GM18861 (cell line): ENCODE results near the gene DPYSL3.

Source experiments
- ATAC-seq: cut with Tn5 transposase; IDR thresholded peaks from one replicate; pipeline ENCODE4 v1.9.1; 2021; ENCODE audit not compliant: unreplicated experiment

DPYSL3 gene

DNA sequence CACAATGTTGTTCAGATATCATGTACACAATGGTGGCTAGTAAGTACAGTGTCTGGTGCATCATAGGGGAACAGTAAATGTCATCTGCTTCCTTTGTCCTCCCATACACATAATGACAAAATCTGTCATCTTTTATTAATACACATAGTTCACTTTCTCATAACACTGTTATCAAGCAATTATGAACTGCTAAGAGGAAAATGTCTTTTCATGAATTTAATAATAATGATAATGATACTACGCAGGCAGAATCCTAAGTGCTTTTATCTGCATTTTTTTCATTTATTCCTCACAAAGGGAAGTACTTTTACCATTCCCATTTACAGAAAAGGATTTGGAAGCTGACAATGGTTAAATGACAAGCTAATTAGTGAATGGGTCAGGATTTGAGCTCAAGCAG is 35.7 kb downstream of the DPYSL3 start:
- no peak for ATAC-seq

DNA sequence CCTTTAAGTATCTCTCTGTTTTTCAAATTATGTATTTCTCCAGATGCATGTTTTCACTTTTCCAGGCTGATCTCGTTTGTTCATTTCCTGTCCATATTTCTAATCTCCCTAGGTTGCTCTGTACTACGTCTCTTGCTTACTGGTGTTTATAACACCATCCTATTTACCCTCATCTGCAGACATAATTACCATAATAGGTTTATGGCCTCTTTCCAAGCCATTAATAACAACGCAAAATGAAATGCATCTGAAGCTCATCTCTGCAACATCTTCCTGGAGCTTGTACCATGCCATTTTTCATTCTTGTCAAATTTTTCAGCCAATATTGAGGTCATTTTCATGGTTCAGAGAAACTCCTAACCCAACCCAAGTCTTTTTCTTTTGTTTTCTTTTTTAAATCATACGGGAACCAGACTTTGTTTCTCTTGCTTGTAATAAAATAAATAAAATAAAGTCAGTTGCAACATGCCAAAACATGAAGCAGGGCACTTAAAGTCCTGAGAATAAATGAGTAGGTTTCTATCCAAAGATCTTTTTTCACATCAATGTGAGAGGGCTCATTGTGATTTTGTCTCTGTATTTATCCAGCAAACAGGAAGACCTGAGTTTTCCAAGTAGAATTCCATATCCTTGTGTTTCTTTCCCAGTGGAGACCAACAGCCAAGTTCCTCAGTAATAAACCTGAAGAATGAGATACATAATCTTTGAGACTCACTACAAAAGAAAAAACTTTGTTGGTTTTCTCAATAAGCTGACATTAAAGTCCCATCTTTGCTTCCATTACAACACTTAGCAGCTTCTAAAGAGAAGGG is 37.0 kb downstream of the DPYSL3 start:
- no peak for ATAC-seq

GRCh38 chr5:147467973-147468508 is 41.8 kb downstream of the DPYSL3 start:
- no peak for ATAC-seq

DNA sequence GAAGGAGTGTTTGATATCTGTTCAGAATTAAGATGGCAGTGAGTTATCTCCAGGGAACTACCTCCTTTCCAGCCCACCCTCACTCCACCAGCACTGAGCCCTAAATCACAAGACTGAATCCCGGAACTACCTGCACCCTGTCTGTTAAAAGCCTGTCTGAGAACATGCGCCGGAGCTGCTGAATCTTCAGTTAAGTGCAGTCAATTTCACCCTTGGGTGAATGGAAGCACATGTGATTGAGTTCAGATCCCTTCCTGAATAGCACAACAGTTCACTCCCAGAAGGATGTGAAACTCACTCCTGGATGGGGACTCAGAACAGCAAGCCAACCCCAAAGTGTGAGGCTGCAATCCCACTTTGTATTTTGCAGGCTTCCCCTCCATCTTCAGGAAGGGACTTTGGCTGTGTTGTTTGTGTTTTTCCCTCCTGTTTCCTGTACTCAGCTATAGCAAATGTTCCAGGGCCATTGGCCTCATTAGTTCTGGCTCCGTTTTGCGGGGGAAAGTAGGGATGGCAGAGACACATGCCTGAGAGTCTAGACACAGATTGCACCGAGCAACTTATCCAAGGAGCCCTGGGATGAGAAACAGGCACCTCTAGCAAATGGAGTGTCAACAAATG is 43.4 kb downstream of the DPYSL3 start:
- ATAC-seq: no peak

DNA sequence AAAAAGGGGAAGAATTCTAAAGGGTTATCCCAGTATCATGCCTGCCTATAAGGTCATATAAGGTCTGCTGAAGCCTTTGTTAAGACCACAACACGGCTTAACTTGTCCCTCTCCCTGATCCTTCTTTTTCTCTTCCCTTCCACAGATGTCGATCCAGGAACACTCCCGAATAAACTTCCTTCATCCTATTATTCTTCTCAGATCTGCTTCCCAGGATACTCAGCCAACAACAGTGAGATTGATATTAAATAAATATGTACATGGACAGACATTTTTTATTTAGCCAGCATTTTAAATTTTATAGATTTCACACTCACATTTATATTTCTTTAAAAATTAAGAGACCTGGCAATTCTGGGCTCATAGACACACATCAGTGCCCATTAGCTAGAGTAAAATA is 44.1 kb downstream of the DPYSL3 start:
- no peak for ATAC-seq

GRCh38 chr5:147464211-147464610 is 45.7 kb downstream of the DPYSL3 start:
- ATAC-seq: no peak

DNA sequence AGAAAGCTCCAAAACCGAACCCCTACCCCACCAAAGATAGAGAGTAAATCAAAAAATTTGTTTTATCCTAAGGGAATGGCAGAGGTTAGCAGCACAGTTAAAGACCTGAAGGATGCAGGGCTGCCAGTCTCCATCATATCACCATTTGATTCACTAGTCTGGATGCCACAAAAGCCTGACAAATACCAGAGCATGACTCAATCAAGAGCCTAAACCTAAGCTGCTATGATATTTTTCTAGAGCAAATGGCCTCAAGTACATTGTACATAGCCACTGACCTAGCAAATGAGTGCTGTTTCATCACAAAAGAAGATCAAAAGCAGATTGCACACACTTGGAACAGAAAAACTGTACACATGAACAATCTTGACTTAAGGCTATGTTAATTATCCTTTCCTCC is 48.0 kb downstream of the DPYSL3 start:
- no peak for ATAC-seq

DNA sequence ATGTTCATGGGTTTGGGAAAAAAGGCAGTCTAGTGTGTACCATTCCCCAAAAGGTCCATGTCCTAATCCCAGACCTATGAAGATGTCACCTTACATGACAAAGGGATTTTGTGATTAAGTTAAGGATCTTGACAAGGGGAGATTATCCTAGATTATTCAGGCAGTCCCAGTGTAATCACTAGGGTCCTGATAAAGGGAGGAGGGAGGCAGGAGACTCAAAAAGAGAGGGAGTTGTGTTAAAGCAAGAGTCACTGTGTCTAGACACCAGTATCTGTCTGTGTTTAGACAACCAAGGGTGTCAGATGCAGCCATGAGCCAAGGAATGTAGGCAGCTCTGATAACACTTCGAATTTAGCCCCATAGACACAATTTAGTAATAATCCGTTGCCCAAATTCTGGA is 49.5 kb downstream of the DPYSL3 start:
- ATAC-seq: no peak

DNA sequence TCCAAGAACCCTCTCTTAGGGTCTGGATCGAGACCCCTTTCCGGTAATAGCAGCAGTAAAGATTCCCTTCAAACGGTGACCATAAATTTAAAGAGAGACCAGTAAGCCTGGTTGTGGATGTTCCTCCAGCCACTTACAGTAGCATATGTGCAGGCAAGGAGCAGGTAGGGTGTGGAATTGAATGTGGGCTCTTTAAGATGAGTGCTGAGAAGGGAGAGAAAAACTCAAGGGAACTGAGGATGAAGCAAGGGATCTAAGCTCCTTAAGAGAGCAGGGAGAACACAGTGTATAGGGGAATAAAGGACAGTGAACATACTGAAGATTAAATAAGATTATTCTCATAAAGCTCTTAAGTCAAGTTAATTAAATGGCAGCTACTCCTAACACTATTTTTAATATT is 51.3 kb downstream of the DPYSL3 start:
- no peak for ATAC-seq

- no peak for ATAC-seq
Observed at GRCh38 chr5:147455822-147456450, 53.9 kb downstream of the DPYSL3 start.

DNA sequence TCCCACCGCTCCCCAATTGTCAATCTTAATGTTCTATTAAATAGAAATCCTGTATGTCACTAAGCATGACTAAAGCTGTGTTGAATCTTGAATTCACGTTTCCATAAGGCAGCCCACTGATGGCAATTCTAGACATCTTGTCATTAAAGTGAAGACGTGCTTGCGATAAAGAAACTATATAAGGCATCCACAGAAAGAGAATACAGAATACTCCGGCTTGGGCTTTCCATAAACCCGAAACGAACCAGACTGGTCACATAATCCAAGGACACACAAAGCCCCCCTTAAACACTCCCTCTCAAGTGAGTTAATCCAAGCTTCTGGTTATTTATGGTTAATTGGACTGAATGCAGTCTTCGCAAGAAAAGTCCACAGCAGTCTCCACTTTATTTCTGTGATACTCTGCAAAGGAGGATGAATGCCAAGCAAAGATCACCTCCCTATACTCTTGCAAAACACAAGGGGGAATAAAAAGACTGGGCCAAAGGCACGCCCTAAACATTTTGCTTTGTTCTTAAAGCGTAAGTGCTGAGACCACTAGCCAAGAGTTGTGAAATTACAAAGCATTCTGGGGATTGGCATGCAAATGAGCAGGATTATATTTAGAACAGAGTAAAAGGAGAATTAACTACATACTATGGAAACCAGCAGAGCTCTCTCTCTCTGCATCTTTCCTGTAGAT is 54.7 kb downstream of the DPYSL3 start:
- ATAC-seq: no peak

GRCh38 chr5:147453875-147454814 is 55.7 kb downstream of the DPYSL3 start:
- peak; percentile 81 for ATAC-seq

DNA sequence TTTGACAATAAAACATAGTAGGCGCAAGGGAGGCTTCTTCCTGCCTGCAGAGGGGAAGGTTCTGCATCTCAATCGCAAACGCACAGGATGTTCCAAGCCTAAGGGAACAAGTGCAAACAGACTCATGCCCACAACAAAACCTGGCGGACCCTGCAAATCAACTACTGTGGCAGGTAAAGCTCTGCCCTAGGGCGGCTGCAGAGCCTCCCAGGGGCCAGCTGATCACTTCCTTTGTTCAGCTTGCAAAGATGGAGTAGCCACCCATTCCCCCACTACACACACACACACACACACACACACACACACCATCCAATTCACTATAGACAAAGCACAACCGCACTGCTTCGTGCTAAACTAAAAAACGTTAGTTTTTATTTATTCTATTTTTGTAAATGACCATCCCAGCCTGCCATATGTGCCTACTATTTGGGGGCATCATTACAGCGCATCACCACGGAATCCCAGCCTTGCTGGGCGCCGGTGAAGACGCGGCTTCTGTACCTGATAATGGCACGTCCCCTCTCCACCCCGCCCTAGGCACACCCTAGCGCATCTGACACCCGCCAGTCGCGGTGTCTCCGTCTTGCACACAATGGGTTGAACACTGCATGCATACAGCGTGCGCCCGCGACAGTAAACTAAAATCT is 57.6 kb downstream of the DPYSL3 start:
- ATAC-seq: no peak

DNA sequence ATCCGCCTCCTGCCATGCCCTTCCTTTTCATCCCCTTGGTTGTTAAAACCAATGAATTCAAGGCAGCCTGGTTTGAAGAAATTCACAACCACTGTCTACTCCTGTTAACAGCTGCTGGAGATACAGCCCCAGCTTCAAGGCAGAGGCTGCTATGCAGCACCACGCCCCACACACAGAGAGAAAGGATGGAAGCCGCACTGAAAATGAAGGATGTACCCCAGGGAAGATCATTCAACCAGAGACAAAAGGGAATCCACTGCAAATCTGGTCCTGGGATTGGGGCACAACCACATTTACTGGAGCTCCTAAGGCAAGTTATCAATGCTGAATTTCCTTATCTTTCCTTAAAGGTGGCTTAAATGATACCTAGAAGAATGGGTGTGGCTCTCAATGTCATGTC is 58.7 kb downstream of the DPYSL3 start:
- ATAC-seq: no peak

DNA sequence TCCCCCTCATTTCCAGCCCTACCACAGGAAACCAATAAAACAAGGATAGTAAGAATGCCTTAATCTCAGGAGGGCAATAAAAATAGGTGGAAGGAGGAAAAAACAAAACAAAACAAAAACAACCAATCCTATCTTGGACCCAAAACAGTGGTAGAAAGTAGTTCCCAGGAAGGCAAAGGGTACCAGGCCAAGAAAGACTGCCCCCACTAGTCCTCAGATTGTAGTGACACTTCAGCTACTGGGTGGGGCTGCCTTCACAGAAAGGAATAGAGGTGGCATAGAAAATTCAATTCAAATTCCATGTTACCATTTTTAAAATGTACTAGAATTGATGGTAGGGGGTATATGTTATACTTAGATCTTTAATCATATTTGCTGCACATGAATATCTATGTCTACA is 59.3 kb downstream of the DPYSL3 start:
- ATAC-seq: no peak

DNA sequence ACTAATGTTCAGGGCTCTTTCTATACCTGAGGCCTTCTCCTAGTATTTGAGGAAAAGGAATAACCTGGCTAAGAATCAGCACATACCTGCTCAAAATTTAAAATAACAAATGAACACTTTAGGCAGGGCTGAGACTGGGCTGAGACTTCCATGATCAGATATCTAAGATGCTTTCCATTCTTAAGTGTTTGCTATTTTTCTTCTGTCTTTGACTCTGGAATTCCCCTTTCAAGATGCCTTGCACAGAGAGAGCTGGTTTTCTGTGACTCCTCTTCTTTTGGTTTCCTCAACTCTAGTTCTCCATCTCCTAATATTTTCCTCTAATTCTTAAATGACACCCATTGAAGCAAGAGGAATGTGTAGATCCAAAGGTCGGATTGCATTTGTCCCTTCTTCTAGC is 61.1 kb downstream of the DPYSL3 start:
- ATAC-seq: no peak

DNA sequence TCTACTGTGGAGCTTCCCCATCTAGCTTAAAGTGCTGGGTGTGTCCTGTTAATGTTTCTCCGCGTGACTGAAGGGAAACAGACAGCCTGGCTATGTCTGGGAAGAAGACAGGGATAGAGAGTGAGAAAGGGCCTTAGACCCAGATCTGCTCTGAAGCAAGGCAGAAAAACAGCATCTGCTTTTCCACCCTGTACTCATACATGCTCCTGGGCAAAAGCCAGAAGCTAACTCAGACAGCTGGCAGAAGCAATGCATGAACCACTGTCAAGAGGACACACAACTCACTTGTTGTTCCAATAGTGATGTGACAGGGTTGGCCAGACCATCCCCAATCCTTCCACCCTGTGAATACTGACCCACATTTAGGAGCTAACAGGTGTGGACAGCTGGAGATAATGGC is 63.3 kb downstream of the DPYSL3 start:
- no peak for ATAC-seq

- ATAC-seq: no peak
Observed at GRCh38 chr5:147445917-147446316, 64.0 kb downstream of the DPYSL3 start.

DNA sequence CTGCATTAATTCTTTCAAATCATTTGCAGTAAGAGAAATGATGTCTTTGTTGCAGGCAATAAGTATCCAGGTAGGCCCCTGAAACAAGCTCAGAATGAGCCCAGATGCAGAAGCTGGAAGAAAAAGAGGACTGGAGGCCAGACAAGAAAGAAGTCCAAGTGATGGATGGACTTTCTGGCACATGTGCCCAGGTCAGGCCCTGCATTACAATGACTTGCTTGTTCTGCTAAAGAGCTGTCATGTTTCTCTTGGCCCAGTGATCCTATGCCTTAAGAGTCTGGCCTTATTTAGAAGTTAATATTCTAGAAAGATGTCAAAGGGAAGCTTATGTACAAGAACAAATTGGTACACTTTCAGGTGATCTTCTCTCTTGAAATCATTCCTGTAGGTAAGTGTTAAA is 64.8 kb downstream of the DPYSL3 start:
- ATAC-seq: no peak

DNA sequence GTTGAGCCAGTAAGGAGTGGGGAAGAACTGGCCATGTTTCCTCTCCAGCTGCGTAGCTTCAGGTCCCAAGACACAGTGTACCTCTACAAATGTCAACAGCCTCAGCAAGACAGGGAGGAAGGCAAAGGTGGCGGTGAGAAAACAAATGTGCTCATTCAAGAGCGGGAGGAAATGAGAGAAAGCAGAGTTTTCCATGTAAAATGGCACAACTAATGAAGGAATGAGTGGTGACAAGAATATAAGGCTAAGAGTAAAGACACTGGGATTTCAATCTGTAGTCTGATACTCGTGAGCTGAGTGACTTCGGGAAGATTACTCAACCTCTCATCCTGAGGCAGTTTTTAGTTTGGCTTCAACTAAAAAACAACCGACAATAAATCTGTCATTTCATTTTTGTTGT is 67.6 kb downstream of the DPYSL3 start:
- ATAC-seq: no peak
